ENCODE data around the gene ATP9B.
A peak's percentile ranks its signal among the peaks of the same experiment; 100 is the strongest.
"Not testable (repeated sequence)": the region's sequence is repeated elsewhere in the genome, so short reads cannot be mapped to it uniquely, and the experiment has no call there.

Gene ATP9B

DNA sequence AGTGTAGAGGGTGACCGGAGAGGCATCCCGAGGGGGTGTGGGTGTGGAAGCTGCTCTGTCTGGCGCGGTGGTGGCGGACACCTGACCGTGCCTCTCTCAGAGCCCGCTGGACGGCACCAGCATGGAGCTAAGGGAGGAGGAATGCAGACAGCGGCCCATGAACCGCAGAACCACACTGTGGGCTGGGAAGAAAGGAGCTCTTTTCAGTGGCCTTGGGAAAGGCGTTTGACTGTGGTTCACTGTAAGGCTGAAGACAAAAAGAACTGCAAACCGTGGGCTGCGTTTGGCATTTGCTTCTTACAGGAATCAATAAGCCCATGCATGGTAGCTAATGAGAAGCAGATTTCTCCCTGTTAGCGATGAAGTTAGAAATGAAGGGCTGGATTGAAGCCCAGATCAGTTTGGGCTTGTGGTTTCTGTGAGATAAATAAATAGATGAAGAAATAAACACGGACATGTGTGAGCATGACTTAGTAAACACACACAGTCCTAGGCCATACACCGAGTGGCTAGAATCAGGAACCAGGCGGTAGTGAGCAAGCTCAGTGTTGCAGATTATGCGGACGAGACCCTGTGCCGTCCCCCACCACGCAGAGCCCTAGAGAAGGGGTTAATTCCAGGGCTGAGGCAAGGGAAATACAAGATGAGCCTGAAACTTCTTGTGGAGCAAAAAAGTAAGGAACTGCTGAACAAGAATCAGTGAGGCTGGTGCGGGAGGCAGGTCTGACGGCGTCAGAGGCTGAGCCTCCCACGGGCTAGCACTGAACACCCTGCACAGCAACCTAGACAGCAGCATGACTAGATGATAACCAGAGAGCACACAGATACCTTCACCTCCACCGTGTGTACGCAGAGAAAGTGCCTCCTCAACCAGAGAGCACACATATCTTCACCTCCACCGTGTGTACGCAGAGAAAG lies 297.2 kb downstream of the ATP9B start:
- DNase-seq (ENCODE audit: low spot score), result peak; percentile 85

- DNase-seq (ENCODE audit: low spot score), result no peak
These were observed 298.3 kb downstream of the ATP9B start for GRCh38 chr18:79367480-79367879.

DNA sequence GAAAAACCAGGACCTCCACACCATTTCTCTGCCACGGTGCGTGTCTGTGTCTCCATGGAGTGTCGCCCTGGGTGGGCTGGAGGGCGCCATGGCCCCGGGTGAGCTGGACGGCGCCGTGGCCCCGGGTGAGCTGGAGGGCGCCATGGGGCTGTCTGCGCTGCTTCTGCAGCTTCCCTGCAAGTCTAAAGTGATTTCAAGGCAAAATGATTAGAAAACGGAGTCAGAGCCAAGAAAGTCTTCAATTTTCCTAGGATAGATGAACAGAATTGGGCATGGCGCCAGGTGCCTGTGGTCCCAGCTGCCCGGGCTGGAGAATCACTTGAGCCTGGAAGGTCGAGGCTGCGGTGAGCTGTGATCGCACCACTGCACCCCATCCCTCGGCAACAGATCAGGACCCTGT lies 298.8 kb downstream of the ATP9B start:
- DNase-seq (ENCODE audit: low spot score), result no peak

GRCh38 chr18:79368681-79369080 lies 299.5 kb downstream of the ATP9B start:
- no peak for DNase-seq (ENCODE audit: low spot score)

DNA sequence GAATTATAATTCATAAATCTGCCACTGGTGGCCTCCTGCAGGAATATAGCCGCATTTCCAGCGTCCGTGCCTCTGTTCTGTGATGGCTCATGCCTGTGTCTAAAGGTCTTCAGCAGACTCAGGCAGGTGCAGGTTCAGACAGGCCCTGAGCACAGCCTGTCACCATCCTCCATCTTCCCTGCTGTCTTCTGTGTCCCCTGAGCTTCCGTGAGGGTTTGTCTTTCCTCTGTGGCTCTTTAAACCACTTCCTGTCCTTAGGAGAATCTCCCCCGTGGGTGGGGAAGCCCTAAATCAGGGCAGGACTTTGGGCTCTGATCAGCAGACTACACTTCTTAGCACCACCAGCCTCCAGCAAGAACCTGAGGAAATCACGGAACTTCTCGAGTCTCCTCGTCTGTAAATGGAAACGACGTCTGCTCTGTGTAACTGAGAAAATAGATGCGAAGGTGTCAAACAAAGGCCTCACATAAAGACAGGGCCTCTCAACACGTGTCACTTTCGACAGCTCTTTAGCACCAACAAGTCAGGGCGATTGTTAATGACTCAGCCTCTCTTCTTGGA lies 302.4 kb downstream of the ATP9B start:
- DNase-seq (ENCODE audit: low spot score), result no peak

DNA sequence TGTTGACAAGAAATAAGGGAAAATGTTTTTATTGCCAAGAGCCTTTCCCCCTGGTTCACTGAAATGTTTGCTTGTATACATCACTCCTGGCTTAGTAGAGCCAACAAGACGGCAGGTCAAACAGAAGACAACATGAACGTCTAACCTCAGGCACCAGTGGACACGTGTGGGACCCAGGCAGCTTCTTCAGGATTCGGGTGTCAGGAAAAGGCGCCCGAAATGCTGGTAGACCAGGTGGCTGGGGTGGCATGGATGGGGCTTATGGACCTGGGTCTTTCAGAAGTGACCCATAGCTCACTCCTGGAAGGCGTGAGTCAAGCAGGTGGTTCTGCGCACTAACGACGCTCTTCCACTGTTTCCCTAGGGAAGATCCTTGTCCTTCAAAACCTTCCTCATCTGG lies 303.3 kb downstream of the ATP9B start:
- DNase-seq (ENCODE audit: low spot score), result no peak

GRCh38 chr18:79372991-79373390 lies 303.8 kb downstream of the ATP9B start:
- peak; percentile 38 for DNase-seq (ENCODE audit: low spot score)

DNA sequence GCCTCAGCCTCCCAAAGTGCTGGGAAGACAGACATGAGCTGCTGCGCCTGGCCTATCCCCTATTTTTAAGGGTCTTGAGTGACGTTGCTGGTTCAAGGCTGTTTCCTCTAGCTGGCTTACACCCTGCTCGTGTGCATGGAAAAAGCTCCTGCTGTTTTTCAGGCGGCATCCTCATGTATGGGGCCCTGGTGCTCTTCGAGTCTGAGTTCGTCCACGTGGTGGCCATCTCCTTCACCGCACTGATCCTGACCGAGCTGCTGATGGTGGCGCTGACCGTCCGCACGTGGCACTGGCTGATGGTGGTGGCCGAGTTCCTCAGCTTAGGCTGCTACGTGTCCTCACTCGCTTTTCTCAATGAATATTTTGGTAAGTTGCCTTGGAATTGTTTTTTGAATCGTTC lies 304.5 kb downstream of the ATP9B start:
- no peak for DNase-seq (ENCODE audit: low spot score)

GRCh38 chr18:79374408-79375171 lies 305.4 kb downstream of the ATP9B start:
- no peak for DNase-seq (ENCODE audit: low spot score)

GRCh38 chr18:79375441-79376154 lies 306.4 kb downstream of the ATP9B start:
- DNase-seq (ENCODE audit: low spot score), result no peak

- not testable (repeated sequence) for DNase-seq (ENCODE audit: low spot score)
These were observed 307.5 kb downstream of the ATP9B start for GRCh38 chr18:79376661-79377060.

DNA sequence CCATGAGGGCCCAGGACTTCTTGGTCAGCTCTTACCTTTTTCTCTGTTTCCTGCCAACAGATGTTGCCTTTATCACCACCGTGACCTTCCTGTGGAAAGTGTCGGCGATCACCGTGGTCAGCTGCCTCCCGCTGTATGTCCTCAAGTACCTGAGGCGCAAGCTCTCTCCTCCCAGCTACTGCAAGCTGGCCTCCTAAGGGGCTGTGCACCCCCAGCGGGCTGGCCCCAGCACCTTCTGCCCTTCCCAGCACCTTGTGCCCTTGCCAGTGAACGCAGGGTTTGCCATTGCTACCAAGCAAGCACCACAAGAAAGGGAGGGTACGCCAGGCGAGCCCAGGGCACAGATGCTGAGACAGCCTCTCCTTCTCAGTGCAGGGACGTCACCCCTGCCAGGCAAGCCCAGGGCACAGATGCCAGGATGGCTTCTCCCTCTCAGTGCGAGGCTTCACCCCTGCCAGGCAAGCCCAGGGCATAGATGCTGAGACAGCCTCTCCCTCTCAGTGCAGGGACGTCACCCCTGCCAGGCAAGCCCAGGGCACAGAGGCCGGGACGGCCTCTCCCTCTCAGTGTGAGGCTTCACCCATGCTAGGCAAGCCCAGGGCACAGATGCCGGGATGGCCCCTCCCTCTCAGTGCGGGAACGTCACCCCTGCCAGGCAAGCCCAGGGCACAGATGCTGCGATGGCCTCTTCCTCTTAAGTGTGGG lies 308.1 kb downstream of the ATP9B start:
- DNase-seq (ENCODE audit: low spot score), result no peak

DNA sequence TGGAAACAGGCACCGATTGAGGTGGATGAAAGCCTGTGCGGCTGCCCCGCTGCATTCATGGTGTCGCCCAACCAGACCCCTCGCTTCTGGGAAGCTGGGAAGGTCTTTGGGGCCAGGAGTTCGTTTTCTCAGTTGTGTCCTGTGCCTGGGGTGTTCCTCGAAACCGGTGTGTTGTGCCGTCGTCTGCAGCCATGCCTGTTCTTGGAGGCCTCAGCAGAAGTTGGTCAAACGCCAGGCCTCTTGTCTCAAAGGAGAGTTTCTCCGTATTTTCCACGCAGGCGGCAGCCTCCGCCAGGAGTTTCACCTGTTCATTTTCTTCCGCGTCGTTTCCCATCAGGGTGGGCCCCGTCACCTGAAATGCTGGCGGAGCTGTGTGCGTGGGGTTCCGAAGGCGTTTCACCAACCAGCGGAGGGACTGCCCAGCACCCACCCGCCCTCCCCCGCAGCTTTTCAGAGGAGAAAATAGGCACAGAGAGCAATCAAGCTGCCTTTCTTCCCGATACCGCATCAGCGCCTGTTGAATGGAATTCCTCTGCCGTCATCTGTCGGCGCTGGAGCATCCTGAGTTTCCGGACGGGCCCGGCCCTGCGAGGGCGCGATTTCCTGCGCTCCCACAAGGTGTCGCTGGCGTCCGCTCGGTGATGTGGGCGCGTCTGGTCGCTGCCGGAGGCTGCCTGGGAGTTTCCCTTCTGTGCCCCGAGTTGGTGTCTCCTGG lies 309.5 kb downstream of the ATP9B start:
- DNase-seq (ENCODE audit: low spot score), result no peak

DNA sequence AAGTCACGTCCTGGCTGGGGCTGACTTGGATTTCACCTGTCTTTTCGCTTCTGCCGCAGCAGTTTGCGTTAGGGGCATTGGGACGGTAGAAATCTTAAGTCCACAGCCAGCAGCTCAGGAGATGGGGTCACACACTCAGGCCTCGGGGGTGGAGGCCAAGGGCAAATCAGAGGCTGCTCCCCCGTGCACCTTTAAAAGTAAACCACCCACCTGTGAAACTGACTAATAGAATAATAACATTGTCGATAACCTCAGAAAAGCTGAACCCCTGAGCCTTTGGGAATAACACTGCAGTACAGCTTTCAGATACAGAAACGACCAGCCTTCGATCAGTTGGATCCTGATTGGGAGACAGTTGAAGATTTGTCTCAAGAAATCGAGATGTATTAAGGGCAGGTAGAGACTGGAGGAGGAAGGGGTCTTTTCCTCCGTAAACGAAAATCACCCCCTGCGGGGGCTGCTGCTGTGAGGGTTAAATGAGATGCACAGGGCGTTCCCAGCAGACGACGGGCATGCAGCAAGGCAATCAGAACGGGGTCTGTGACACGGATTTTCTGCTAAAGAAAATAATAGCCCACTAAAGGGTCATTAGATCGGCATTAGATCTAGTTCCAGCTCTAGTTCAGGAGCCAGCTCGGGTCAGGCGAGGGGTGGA lies 310.2 kb downstream of the ATP9B start:
- DNase-seq (ENCODE audit: low spot score), result no peak

DNA sequence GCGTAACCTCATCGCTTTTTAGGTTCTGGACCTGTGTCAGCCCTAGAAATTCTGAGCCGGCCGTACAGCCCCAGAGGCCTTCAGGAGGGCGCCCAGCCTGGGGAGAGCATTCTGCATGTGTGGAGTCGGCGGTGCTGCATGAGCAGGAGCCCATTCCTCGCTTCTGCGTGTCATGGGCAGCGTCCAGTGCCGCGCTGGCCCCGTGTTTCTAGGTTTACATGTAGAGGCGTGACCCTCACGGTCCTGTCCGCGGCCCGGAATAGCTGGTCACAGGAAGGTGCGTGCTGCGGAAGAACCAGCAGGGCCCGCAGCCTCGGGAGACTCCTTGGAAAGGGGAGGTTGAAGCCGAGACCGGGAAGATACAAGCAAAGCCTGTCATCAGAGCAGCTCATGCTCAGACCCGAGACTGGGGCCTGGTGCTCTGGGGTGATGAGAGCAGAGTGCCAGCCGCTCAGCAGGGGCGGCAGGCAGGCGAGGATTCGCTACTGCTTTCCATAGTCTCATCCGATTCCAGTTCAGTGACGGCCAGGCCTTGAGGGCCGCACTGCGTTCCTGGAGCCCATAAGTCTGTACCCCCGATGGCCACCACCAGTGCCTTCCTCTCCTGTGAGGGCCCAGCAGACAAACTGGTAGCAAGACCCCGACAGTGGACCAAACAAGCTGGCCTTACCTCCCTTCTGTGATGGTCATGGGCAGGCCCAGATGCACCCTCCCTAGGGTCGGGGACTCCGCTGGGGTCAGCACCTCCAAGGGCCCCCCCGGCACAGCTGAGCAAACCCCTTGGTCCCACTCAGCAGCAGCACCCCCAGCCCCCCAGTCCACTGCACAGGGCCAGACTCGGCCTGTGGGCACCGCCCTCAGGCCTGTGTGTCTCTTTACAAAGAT lies 311.0 kb downstream of the ATP9B start:
- no peak for DNase-seq (ENCODE audit: low spot score)

GRCh38 chr18:79380816-79381806 lies 311.9 kb downstream of the ATP9B start:
- peak; percentile 53 for DNase-seq (ENCODE audit: low spot score)

GRCh38 chr18:79381811-79382311 lies 312.7 kb downstream of the ATP9B start:
- DNase-seq (ENCODE audit: low spot score), result no peak
